ENCODE results near the gene ASAP2.

The ASAP2 gene

DNA sequence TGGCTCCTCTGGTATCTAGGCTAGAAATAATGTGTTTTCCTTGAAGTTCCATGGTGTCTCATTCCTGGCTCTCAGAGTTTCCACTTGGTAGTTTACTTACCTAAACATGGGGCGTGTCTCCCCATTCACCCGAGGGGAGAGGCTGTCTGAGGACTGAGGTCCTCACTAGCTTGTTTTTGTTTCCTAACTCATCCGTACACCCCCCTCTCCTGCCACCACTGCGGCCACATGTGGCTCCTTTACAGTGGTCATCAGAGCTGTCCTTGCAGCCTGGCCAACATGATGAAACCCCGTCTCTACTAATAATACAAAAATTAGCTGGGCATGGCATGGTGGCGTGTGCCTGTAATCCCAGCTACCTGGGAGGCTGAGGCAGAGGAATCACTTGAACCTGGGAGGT, 106.0 kb downstream of the ASAP2 start:
- H3K4me3 ChIP-seq (ENCODE audit: low read depth, low read length): no peak overlapping the region
- TF ChIP-seq CTCF (IDR thresholded peaks at IDR 0.05; ENCODE audit: low read depth, low read length, missing control alignments): no peak
- in situ Hi-C loops (cut with HindIII; ENCODE audit: low pct_ligation_motif_present, low sequenced_read_pairs): no loop called here
- peak overlapping the region; percentile 96 for H3K27ac ChIP-seq
- no peaks in the 10 kb centered on the region for H3K36me3 ChIP-seq (replicated peaks)
- no peak for DNase-seq
- H3K27me3 ChIP-seq (replicated peaks): no peaks in the 10 kb centered on the region

DNA sequence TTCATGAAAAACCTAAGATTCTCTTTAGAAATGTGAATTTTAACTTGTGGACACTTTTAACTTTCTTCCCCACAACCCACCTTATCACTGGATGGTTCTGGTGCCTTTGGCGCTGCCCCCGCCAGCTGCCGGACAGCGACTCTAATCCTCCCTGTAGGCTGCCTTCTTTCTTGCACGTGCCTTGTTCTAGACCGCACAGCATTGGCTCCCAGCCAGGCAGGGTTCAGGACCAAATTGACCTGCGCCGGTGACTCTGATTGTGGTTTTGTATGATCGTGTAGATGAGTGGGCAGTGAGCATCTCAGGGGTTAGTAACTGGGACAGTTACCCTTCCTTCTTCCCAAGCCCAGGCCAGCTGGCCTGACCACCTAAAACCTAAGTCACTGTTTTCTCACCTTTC, 106.8 kb downstream of the ASAP2 start:
- Histone ChIP-seq H3K4me3 (ENCODE audit: low read depth, low read length) (no peak overlapping the region), H3K36me3 (replicated peaks) (no peaks in the 10 kb centered on the region), H3K27ac (no peak overlapping the region), H3K27me3 (replicated peaks) (no peaks in the 10 kb centered on the region)
- TF ChIP-seq CTCF (IDR thresholded peaks at IDR 0.05; ENCODE audit: low read depth, low read length, missing control alignments): no peak
- in situ Hi-C loops (cut with HindIII; ENCODE audit: low pct_ligation_motif_present, low sequenced_read_pairs): no loop called here
- peak; percentile 44 for DNase-seq

DNA sequence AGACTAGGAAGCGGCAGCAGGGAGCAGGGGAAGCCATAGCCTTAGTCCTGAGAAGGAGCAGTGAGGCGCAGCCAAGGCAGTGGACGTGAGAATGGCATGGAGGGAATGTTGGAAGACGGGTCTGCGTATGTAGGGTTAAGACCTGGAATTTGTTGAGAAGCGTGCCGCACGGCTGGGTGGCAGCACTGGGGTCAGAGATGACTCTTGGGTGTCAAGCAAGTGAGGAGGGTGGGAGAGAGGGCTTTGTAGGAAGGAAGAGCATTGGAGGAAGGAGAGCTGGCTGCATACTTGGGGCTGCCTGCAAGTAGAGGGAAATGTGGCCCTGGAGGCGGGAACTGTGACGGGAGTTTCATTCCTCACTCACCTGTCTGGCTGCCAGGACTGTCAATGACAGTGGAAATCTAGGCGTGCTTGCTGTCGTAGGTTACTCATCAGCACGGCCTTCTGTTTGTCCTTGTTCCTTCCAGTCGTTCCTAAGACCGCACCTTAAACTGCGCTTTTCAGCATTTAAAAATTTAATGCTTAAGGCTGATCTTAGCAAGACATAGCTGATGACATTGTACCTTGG, 108.8 kb downstream of the ASAP2 start:
- in situ Hi-C loops (cut with HindIII; ENCODE audit: low pct_ligation_motif_present, low sequenced_read_pairs): no loop called here
- no peak overlapping the region for H3K27ac ChIP-seq
- no peak for TF ChIP-seq CTCF (IDR thresholded peaks at IDR 0.05; ENCODE audit: low read depth, low read length, missing control alignments)

GRCh38 chr2:9317559-9317958, 110.9 kb downstream of the ASAP2 start:
- Histone ChIP-seq H3K36me3 (replicated peaks) (peaks cover 3% of the 10 kb centered on the region), H3K27me3 (replicated peaks) (no peaks in the 10 kb centered on the region), H3K27ac (no peak overlapping the region), H3K4me3 (ENCODE audit: low read depth, low read length) (no peak overlapping the region)
- DNase-seq: no peak
- no peak for TF ChIP-seq CTCF (IDR thresholded peaks at IDR 0.05; ENCODE audit: low read depth, low read length, missing control alignments)
- in situ Hi-C loops (cut with HindIII; ENCODE audit: low pct_ligation_motif_present, low sequenced_read_pairs): no loop called here

More for the DNA sequence above, 108.8 kb downstream of the ASAP2 start:
- Histone ChIP-seq H3K27me3 (replicated peaks) (no peaks in the 10 kb centered on the region), H3K4me3 (ENCODE audit: low read depth, low read length) (no peak overlapping the region), H3K36me3 (replicated peaks) (no peaks in the 10 kb centered on the region)
- peak; percentile 40 for DNase-seq

- Histone ChIP-seq H3K27me3 (replicated peaks) (no peaks in the 10 kb centered on the region), H3K36me3 (replicated peaks) (peaks cover 13% of the 10 kb centered on the region), H3K27ac (no peak overlapping the region), H3K4me3 (ENCODE audit: low read depth, low read length) (no peak overlapping the region)
- in situ Hi-C loops (cut with HindIII; ENCODE audit: low pct_ligation_motif_present, low sequenced_read_pairs): no loop called here
- DNase-seq: no peak
- no peak for TF ChIP-seq CTCF (IDR thresholded peaks at IDR 0.05; ENCODE audit: low read depth, low read length, missing control alignments)
Measured at GRCh38 chr2:9318461-9319337, 112.1 kb downstream of the ASAP2 start.

All from brain microvascular endothelial cell (primary cell).